Measurements from ENCODE around the gene XIAP.

The XIAP gene

DNA sequence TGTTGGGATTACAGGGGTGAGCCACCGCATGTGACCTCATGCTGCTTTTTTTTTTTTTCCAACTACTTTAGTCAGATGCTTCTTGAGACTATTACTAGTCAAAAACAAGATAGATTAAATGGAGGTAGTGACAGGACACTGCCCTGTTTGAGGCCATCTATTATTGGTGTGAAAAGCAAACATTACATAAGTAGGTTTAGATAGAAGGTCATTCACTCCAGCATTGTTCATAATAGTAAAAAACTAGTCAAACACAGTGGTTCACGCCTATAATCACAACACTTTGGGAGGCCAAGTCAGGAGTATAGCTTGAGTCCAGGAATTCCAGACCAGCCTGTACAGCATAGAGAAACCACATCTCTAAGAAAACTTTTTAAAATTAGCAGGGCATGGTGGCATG lies 16.3 kb downstream of the XIAP start:
- DNase-seq (ENCODE audit: low spot score): no peak
- TF ChIP-seq, protein P1, sequence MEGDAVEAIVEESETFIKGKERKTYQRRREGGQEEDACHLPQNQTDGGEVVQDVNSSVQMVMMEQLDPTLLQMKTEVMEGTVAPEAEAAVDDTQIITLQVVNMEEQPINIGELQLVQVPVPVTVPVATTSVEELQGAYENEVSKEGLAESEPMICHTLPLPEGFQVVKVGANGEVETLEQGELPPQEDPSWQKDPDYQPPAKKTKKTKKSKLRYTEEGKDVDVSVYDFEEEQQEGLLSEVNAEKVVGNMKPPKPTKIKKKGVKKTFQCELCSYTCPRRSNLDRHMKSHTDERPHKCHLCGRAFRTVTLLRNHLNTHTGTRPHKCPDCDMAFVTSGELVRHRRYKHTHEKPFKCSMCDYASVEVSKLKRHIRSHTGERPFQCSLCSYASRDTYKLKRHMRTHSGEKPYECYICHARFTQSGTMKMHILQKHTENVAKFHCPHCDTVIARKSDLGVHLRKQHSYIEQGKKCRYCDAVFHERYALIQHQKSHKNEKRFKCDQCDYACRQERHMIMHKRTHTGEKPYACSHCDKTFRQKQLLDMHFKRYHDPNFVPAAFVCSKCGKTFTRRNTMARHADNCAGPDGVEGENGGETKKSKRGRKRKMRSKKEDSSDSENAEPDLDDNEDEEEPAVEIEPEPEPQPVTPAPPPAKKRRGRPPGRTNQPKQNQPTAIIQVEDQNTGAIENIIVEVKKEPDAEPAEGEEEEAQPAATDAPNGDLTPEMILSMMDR (IDR thresholded peaks at IDR 0.05; ENCODE audit: extremely low read depth, insufficient read depth, missing control alignments): no peak
- in situ Hi-C loops (cut with MboI; ENCODE audit: low pct_unique_long_range_greater_than_20kb, low sequenced_read_pairs, unreplicated experiment): no loop called here

- TF ChIP-seq, protein P1 (IDR thresholded peaks at IDR 0.05; ENCODE audit: extremely low read depth, insufficient read depth, missing control alignments): no peak
- DNase-seq (ENCODE audit: low spot score): no peak
- in situ Hi-C loops (cut with MboI; ENCODE audit: low pct_unique_long_range_greater_than_20kb, low sequenced_read_pairs, unreplicated experiment): no loop called here
Measured at GRCh38 chrX:123876844-123877243, 17.0 kb downstream of the XIAP start.

- no peak for DNase-seq (ENCODE audit: low spot score)
- in situ Hi-C loops (cut with MboI; ENCODE audit: low pct_unique_long_range_greater_than_20kb, low sequenced_read_pairs, unreplicated experiment): no loop called here
- TF ChIP-seq, protein P1 (IDR thresholded peaks at IDR 0.05; ENCODE audit: extremely low read depth, insufficient read depth, missing control alignments): no peak
Measured at GRCh38 chrX:123878252-123878721, 18.4 kb downstream of the XIAP start.

DNA sequence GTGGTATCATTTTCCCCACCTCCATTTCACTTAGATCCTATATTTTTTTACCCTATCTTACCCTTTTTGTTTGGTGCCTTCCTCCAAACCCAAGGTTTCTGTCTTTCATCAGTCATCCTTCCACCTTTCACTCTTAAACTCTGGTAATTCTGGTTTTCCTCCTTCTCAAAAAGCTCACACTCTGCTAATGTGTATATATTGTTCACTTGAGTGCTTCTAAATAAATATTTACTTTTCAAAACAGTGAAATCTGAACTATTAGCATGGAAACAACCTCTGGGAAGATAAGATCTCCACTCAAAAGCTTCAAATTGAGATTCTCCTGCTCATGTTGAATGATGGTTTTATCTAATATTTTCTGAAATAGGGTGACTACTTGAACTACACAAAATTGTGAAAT lies 21.5 kb downstream of the XIAP start:
- in situ Hi-C loops (cut with MboI; ENCODE audit: low pct_unique_long_range_greater_than_20kb, low sequenced_read_pairs, unreplicated experiment): no loop called here
- no peak for DNase-seq (ENCODE audit: low spot score)
- TF ChIP-seq, protein P1 (IDR thresholded peaks at IDR 0.05; ENCODE audit: extremely low read depth, insufficient read depth, missing control alignments): no peak

- no peak for DNase-seq (ENCODE audit: low spot score)
Measured at GRCh38 chrX:123882391-123882790, 22.5 kb downstream of the XIAP start.

DNA sequence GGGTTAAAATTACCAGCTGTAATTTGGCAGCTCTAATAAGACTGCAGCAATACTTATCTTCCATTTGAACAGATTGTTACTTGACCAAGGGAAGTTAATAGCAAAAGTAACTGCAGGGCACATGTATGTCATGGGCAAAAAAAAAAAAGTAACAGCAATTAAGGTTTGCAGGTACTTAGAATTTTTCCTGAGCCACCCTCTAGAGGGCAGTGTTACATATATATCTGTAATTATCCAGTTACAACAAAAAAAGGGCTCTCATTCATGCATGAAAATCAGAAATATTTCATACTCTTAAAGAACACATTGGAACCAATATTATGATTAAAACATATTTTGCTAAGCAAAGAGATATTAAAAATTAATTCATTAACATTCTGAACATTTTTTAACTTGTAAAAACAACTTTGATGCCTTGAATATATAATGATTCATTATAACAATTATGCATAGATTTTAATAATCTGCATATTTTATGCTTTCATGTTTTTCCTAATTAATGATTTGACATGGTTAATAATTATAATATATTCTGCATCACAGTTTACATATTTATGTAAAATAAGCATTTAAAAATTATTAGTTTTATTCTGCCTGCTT lies 25.1 kb downstream of the XIAP start:
- TF ChIP-seq, protein P1 (IDR thresholded peaks at IDR 0.05; ENCODE audit: extremely low read depth, insufficient read depth, missing control alignments): peak; percentile 52
- peak; percentile 65 for DNase-seq (ENCODE audit: low spot score)
- in situ Hi-C loops (cut with MboI; ENCODE audit: low pct_unique_long_range_greater_than_20kb, low sequenced_read_pairs, unreplicated experiment): no loop called here

More at GRCh38 chrX:123882391-123882790, 22.5 kb downstream of the XIAP start:
- in situ Hi-C loops (cut with MboI; ENCODE audit: low pct_unique_long_range_greater_than_20kb, low sequenced_read_pairs, unreplicated experiment): no loop called here
- TF ChIP-seq, protein P1 (IDR thresholded peaks at IDR 0.05; ENCODE audit: extremely low read depth, insufficient read depth, missing control alignments): no peak

Data from GM13977 (cell line).